Measurements from ENCODE around the gene SEPHS2. TPM values are rescaled to one million over a fixed set of nuclear protein-coding genes. Genes with fewer than 3 reads are reported as not detected.

SEPHS2 gene, protein sequence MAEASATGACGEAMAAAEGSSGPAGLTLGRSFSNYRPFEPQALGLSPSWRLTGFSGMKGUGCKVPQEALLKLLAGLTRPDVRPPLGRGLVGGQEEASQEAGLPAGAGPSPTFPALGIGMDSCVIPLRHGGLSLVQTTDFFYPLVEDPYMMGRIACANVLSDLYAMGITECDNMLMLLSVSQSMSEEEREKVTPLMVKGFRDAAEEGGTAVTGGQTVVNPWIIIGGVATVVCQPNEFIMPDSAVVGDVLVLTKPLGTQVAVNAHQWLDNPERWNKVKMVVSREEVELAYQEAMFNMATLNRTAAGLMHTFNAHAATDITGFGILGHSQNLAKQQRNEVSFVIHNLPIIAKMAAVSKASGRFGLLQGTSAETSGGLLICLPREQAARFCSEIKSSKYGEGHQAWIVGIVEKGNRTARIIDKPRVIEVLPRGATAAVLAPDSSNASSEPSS
- total RNA-seq (32.0 and 32.8 TPM in 2 replicates), polyA plus RNA-seq (19.4 and 22.9 TPM in 2 replicates), polyA minus RNA-seq (26.5 and 27.7 TPM in 2 replicates), Bru-seq, nascent RNA (percentile 79 among the genes with signal in this experiment), BruChase-seq, experiment 1, labeled RNA remaining after a 6-hour chase (percentile 76 among the genes with signal in this experiment), BruChase-seq, experiment 2, labeled RNA remaining after a 2-hour chase (percentile 97 among the genes with signal in this experiment)
- 28.0 and 28.2 TPM in 2 replicates for polyA plus RNA-seq (2011; cell fraction: cytosol; rRNA removed)
- polyA plus RNA-seq (2011; cell fraction: nucleus; rRNA removed): 11.9 and 13.0 TPM in 2 replicates
- polyA plus RNA-seq (2012): 36.8 and 39.4 TPM in 2 replicates
- polyA minus RNA-seq (2011; cell fraction: cytosol; rRNA and poly(A)+ RNA removed): 16.8 TPM
- 6.4 and 7.1 TPM in 2 replicates for polyA minus RNA-seq (2011; cell fraction: nucleus; rRNA and poly(A)+ RNA removed)
- long read RNA-seq, transcript SEPHS2-201 (1 exons, 2,551 nt): major isoform, 292 of 293 reads
- long read RNA-seq, partial matches to known transcripts: 0 of 293 reads
- long read RNA-seq, other reads (novel, unspliced or antisense): 1 of 293 reads

DNA sequence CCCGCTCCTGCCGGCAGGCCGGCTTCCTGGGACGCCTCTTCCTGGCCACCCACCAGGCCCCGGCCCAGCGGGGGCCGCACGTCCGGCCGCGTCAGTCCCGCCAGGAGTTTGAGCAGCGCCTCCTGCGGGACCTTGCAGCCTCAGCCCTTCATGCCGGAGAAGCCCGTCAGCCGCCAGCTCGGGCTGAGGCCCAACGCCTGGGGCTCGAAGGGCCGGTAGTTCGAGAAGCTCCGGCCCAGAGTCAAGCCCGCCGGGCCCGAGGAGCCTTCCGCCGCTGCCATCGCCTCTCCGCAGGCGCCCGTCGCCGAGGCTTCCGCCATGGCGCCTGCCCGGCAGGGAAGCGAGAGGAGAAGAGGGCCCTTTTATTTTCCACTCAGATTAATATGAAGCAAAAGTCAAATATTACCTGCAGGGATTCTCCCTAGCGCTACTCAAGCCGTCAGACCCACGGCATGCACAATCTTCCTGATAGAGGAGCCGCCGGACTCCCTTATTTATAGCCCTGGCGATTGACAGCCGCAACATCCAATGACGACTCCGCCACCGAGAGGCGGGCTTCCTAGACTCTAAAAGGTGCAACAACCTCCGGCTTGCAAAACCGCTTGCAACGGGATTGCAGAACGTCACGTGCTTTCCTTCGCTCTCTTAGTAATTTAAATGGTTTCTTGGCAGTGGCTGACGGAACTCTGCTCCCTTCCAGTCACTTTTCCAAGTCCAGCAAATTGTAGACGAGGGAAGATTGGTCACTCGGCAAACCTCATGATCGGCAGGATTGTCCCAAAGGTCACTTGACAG is at the start of gene SEPHS2:
Gene SEPHS2, minus strand, starts transcription at position 467 of the 795 bp plus-strand sequence. Its CDS starts 147 bp downstream, at position 320.
- peak; percentile 29 to 53 for TF ChIP-seq CTCF (IDR thresholded peaks at IDR 0.05; ENCODE audit: extremely low read depth in 1 of 2, insufficient read depth in 1 of 2, low read depth in 1 of 2, low read length in 2 of 2)
- peak; percentile 83 for TF ChIP-seq POLR2AphosphoS5 (IDR thresholded peaks at IDR 0.05; ENCODE audit: insufficient read depth, low read depth, low read length)
- peak; percentile 93 for TF ChIP-seq POLR2A (IDR thresholded peaks at IDR 0.05; ENCODE audit: low read depth, low read length)
- TF ChIP-seq MYC (IDR thresholded peaks at IDR 0.05; ENCODE audit: low read depth, low read length): no peak
- TF ChIP-seq, protein P1, sequence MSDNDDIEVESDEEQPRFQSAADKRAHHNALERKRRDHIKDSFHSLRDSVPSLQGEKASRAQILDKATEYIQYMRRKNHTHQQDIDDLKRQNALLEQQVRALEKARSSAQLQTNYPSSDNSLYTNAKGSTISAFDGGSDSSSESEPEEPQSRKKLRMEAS (IDR thresholded peaks at IDR 0.05; ENCODE audit: insufficient read depth, insufficient read length): peak; percentile 82
- no peak for TF ChIP-seq JUN (IDR thresholded peaks at IDR 0.05; ENCODE audit: borderline replicate concordance, insufficient read depth, insufficient read length, low read depth)
- Histone ChIP-seq H3K4me2 (ENCODE audit: insufficient read depth, low read length) (peak within 1 kb of the TSS; percentile 57), H3K27ac (ENCODE audit: insufficient read depth, low read depth, low read length) (peak within 1 kb of the TSS; percentile 72), H3K9me1 (replicated peaks; ENCODE audit: control insufficient read depth, extremely low read depth, insufficient read depth, low read length) (no peaks in the 10 kb centered on the region), H3K4me3 (replicated peaks in 1 of 3; ENCODE audit: insufficient read depth in 1 of 3, low read depth in 1 of 3, low read length in 3 of 3) (peak within 1 kb of the TSS; percentile 57 to 79 (median 68)), H3K27me3 (ENCODE audit: control insufficient read depth in 2 of 2, insufficient read depth in 2 of 2, low read length in 2 of 2) (no peaks in the 10 kb centered on the region), H2AFZ (ENCODE audit: low read depth, low read length) (peak within 1 kb of the TSS; percentile 80), H3K79me2 (ENCODE audit: control insufficient read depth, insufficient read depth, low read length) (peaks cover 12% of the 10 kb centered on the region), H4K20me1 (replicated peaks; ENCODE audit: control insufficient read depth, extremely low read depth, insufficient read depth, low read length) (no peaks in the 10 kb centered on the region), H3K9me3 (replicated peaks; ENCODE audit: control insufficient read depth, insufficient read depth, low read length) (no peaks in the 10 kb centered on the region), H3K4me1 (ENCODE audit: control insufficient read depth, extremely low read depth, insufficient read depth, low read length) (peaks cover 11% of the 10 kb centered on the region), H3K9ac (replicated peaks; ENCODE audit: extremely low read depth, insufficient read depth, low read length) (peak within 1 kb of the TSS; percentile 85), H3K36me3 (ENCODE audit: control insufficient read depth in 2 of 2, extremely low read depth in 1 of 2, insufficient read depth in 2 of 2, low read length in 2 of 2) (no peaks in the 10 kb centered on the region)
- DNase-seq (ENCODE audit: low read depth, low spot score): peak; percentile 97
- CTCF ChIA-PET: interaction anchor here (1.7 to 2.5 kb wide), 2 partner anchors 16 to 28 kb away, joined by 7 to 15 read pairs; partner anchors contain the start of gene DCTPP1
- intact Hi-C loops (cut with micrococcal nuclease): loop anchor here (1.0 to 5.0 kb wide), 7 partner anchors 27 to 247 kb away; partner anchors contain the start of genes ZNF689 and ZNF747
- peak; percentile 98 for FAIRE-seq
- POLR2A ChIA-PET: interaction anchor here (0.6 to 1.0 kb wide), 2 partner anchors 126 to 248 kb away, joined by 3 read pairs; partner anchors contain the start of gene ZNF688
- BruUV-seq (replicated peaks): TSS peak; percentile 56
- dilution Hi-C loops (cut with MboI; ENCODE audit: extremely low pct_ligation_motif_present, low sequenced_read_pairs): no loop called here
